Lower leg skin (tissue), 4 donors: ENCODE measurements around the gene CAPN9. TPM values are rescaled to one million over a fixed set of nuclear protein-coding genes. Genes with fewer than 3 reads are reported as not detected.

ENCODE experiments used
- DNase-seq, 2 donors: peaks; one replicate each; pipeline ENCODE4 v3.0.0-alpha.2; 2019; ENCODE audit warnings: low spot score in 2 of 2
- H3K4me3 ChIP-seq: fragments of 200-600 bp; sonication (generic); 2 replicates; pipeline ENCODE4 v1.5.1; 2017; ENCODE audit warnings: mild to moderate bottlenecking, low read depth; ENCODE audit not compliant: poor library complexity, severe bottlenecking
- CTCF ChIP-seq, 3 donors: fragments of 450-650 bp; IDR thresholded peaks; one replicate each; pipeline ENCODE4 v1.5.1; 2016; ENCODE audit warnings: antibody characterized with exemption in 3 of 3, mild to moderate bottlenecking in 3 of 3, moderate library complexity in 2 of 3
- POLR2A ChIP-seq, 2 donors: fragments of 450-650 bp; IDR thresholded peaks; one replicate each; pipeline ENCODE4 v1.6.1; 2016 to 2017; ENCODE audit warnings: antibody characterized with exemption in 2 of 2, mild to moderate bottlenecking in 1 of 2, moderate library complexity in 1 of 2
- WGBS, 2 donors: methylation state at CpG; one replicate each; pipeline ENCODE4 v1.1.5; 2018; 5-methylcytosine and 5-hydroxymethylcytosine counted together
- intact Hi-C: fragments of 100-400 bp; cut with DNase I; formaldehyde crosslinking; loops from one replicate; pipeline ENCODE4 v1.15.0; 2023; ENCODE audit warnings: low total_unique reads
- total RNA-seq, 4 donors: library from RNA; depleted of rRNA; stranded (reverse); fragments of >200 nt; gene quantifications; one replicate each; pipeline ENCODE4 v1.1.0, GENCODE V29; 2016

Gene CAPN9
- total RNA-seq, 4 donors from 2014 or later: 0.11 to 1.1 (median 0.27) TPM

GRCh38 chr1:230770317-230770716 lies 23.1 kb downstream of the CAPN9 start:
- WGBS, 2 donors: 80 to 88% methylated on average over 1 of the region's 1 CpG
- DNase-seq: no peak
- no peak overlapping the region for H3K4me3 ChIP-seq
- TF ChIP-seq CTCF (IDR thresholded peaks at IDR 0.05): no peak
- TF ChIP-seq POLR2A (IDR thresholded peaks at IDR 0.05): no peak
- intact Hi-C loops: no loop called here

- no peak for DNase-seq
- intact Hi-C loops: no loop called here
- TF ChIP-seq CTCF (IDR thresholded peaks at IDR 0.05): no peak
- H3K4me3 ChIP-seq: no peak overlapping the region
- 69 to 75% methylated on average over 13 of the region's 13 CpGs for WGBS, 2 donors
Measured at GRCh38 chr1:230771773-230772354, 24.7 kb downstream of the CAPN9 start.

GRCh38 chr1:230772457-230773395 lies 25.5 kb downstream of the CAPN9 start:
- H3K4me3 ChIP-seq: no peak overlapping the region
- WGBS, 2 donors: 58 to 64% methylated on average over 14 of the region's 14 CpGs
- intact Hi-C loops: no loop called here
- TF ChIP-seq POLR2A (IDR thresholded peaks at IDR 0.05): no peak
- TF ChIP-seq CTCF (IDR thresholded peaks at IDR 0.05): no peak
- DNase-seq: no peak

GRCh38 chr1:230773396-230774033 lies 26.3 kb downstream of the CAPN9 start:
- TF ChIP-seq POLR2A (IDR thresholded peaks at IDR 0.05) (no peak), CTCF (IDR thresholded peaks at IDR 0.05) (no peak)
- intact Hi-C loops: no loop called here
- whole genome bisulfite sequencing, 2 donors: 66 to 72% methylated on average over 11 of the region's 11 CpGs
- DNase-seq: no peak
- H3K4me3 ChIP-seq: no peak overlapping the region

GRCh38 chr1:230778916-230779590 lies 31.9 kb downstream of the CAPN9 start:
- 80 to 92% methylated on average over 11 of the region's 11 CpGs for WGBS, 2 donors
- DNase-seq: no peak
- intact Hi-C loops: no loop called here
- no peak overlapping the region for H3K4me3 ChIP-seq
- no peak for TF ChIP-seq POLR2A (IDR thresholded peaks at IDR 0.05)
- TF ChIP-seq CTCF (IDR thresholded peaks at IDR 0.05): no peak
